Frontal cortex (tissue), 4 donors: ENCODE data around the gene ARL11. TPM values are rescaled to one million over a fixed set of nuclear protein-coding genes. Genes with fewer than 3 reads are reported as not detected.

ENCODE experiments used
- DNase-seq, 2 donors: peaks; one replicate each; pipeline ENCODE4 v3.0.0; 2012; ENCODE audit warnings: low spot score in 2 of 2
- FAIRE-seq: peaks from 2 replicates; lab custom pipeline; 2012; peaks lifted over from hg19 to GRCh38; lab: Jason Lieb, UNC
- total RNA-seq: library from RNA; depleted of rRNA; stranded (reverse); fragments of >200 nt; gene quantifications from one replicate; pipeline ENCODE4 v1.2.3, GENCODE V29; 2014
- donor health status: control.
- donor health status: control.
- donor health status: control.

ARL11 gene
- total RNA-seq, 1 donor from 2014 or later: under 0.01 TPM

DNA sequence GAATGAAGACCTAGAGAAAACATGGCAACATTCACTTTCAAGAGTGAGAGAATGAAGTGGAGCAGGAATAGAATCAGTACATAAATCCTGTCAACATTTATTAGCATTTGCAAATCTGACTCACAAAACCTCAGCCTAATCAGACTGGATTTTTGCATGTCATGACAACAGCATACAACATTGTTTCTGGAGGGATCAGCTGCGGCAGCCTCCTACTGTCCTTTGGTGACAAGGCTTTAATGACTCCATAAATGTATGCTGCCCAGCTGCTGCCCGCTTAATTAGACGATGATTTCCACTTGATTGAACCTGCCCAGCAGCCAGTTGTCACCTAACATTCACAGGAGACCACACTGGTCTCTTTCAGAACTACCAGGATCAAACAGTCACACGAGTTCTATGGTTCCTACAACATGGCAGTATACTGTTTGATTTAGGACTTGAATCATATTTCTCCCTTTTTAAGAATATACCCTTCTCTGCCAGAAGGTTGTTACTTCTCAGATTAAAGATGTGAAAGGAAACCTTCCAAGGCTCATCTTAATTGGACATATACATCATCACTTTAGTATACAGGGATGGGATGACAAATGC is 53.6 kb downstream of the ARL11 start:
- no peak for FAIRE-seq

More for the DNA sequence above, 53.6 kb downstream of the ARL11 start:
- no peak for DNase-seq

Other genes starting within 250 kb of the ARL11 start
- 43.2 TPM for gene CAB39L, start 184.4 kb upstream of the ARL11 start, total RNA-seq
- gene SETDB2, start 184.2 kb upstream of the ARL11 start, total RNA-seq: 16.7 TPM
- 3.7 TPM for gene PHF11, start 132.6 kb upstream of the ARL11 start, total RNA-seq
- 15.5 TPM for gene RCBTB1, start 42.9 kb upstream of the ARL11 start, total RNA-seq
- gene EBPL, start 63.0 kb downstream of the ARL11 start, total RNA-seq: 44.8 TPM
- gene KPNA3, start 164.2 kb downstream of the ARL11 start, total RNA-seq: 66.9 TPM